Keratinocyte (primary cell): ENCODE data around the gene OSBPL5. TPM values are rescaled to one million over a fixed set of nuclear protein-coding genes. Genes with fewer than 3 reads are reported as not detected.
A peak's percentile ranks its signal among the peaks of the same experiment; 100 is the strongest.

Experiments used
- DNase-seq: peaks from one replicate; pipeline ENCODE4 v3.0.0-alpha.2; 2011; ENCODE audit warnings: low read depth, missing footprints, low spot score
- FAIRE-seq: peaks from 2 replicates; lab custom pipeline; 2011; peaks lifted over from hg19 to GRCh38; lab: Jason Lieb, UNC
- H2AFZ ChIP-seq: 2 replicates; pipeline ENCODE4 v1.6.0; 2012; ENCODE audit warnings: low read length, control low read depth, inconsistent platforms; ENCODE audit not compliant: control insufficient read depth
- H3K27ac ChIP-seq: 2 replicates; pipeline ENCODE4 v1.5.1; 2011; ENCODE audit warnings: low read length; ENCODE audit not compliant: control insufficient read depth, insufficient read depth
- H3K27me3 ChIP-seq: 3 replicates; pipeline ENCODE4 v1.6.0; 2011; ENCODE audit warnings: low read length; ENCODE audit not compliant: control insufficient read depth, insufficient read depth; ENCODE audit errors: extremely low read depth
- H3K36me3 ChIP-seq, 2 experiments: 2 replicates in 1 of 2; 3 replicates in 1 of 2; pipeline ENCODE4 v1.5.1; 2011; ENCODE audit warnings: low read length in 2 of 2, mild to moderate bottlenecking in 1 of 2; ENCODE audit not compliant: control insufficient read depth in 2 of 2, insufficient read depth in 2 of 2; ENCODE audit errors: extremely low read depth in 1 of 2
- H3K4me1 ChIP-seq: 3 replicates; pipeline ENCODE4 v1.5.1; 2011; ENCODE audit warnings: low read length; ENCODE audit not compliant: control insufficient read depth, insufficient read depth; ENCODE audit errors: extremely low read depth
- H3K4me2 ChIP-seq: 3 replicates; pipeline ENCODE4 v1.6.0; 2011; ENCODE audit warnings: low read depth, low read length; ENCODE audit not compliant: control insufficient read depth, insufficient read depth; ENCODE audit errors: extremely low read depth
- H3K4me3 ChIP-seq, 3 experiments: fragments of 200-600 bp in 1 of 3; sonication (generic) in 1 of 3; 2 replicates in 2 of 3; 3 replicates in 1 of 3; pipeline ENCODE4 v1.5.1; 2011 to 2016; ENCODE audit warnings: low read length in 3 of 3, mild to moderate bottlenecking in 3 of 3, control low read depth in 2 of 3, inconsistent platforms in 1 of 3, low read depth in 1 of 3, mixed read lengths in 1 of 3, mixed run types in 1 of 3, moderate library complexity in 1 of 3; ENCODE audit not compliant: control insufficient read depth in 2 of 3, insufficient read depth in 2 of 3; ENCODE audit errors: extremely low read depth in 1 of 3
- H3K79me2 ChIP-seq: 2 replicates; pipeline ENCODE4 v1.6.0; 2012; ENCODE audit warnings: low read length; ENCODE audit not compliant: control insufficient read depth, insufficient read depth
- H3K9ac ChIP-seq: 3 replicates; pipeline ENCODE4 v1.6.0; 2011; ENCODE audit warnings: low read length; ENCODE audit not compliant: control insufficient read depth, insufficient read depth; ENCODE audit errors: extremely low read depth
- H3K9me1 ChIP-seq: 3 replicates; pipeline ENCODE4 v1.6.0; 2011; ENCODE audit warnings: low read length; ENCODE audit not compliant: control insufficient read depth, insufficient read depth; ENCODE audit errors: extremely low read depth
- H3K9me3 ChIP-seq: 2 replicates; pipeline ENCODE4 v1.5.1; 2012; ENCODE audit warnings: low read depth, low read length; ENCODE audit not compliant: control insufficient read depth
- H4K20me1 ChIP-seq: 3 replicates; pipeline ENCODE4 v1.6.0; 2011; ENCODE audit warnings: low read length; ENCODE audit not compliant: control insufficient read depth, insufficient read depth; ENCODE audit errors: extremely low read depth
- EZH2 ChIP-seq: IDR thresholded peaks from one replicate; pipeline ENCODE4 v1.6.1; 2012; ENCODE audit warnings: inconsistent platforms, mild to moderate bottlenecking, low read length, moderate library complexity
- dilution Hi-C: fragments of 300-500 bp; cut with MboI; formaldehyde crosslinking; loops from one replicate; pipeline ENCODE4 v1.7.0; 2020; ENCODE audit warnings: low sequenced_read_pairs; ENCODE audit not compliant: extremely low pct_ligation_motif_present
- polyA plus RNA-seq, 5 experiments: library from polyadenylated mRNA; depleted of rRNA in 3 of 5; stranded (reverse) in 3 of 5; stranded (forward) in 1 of 5; unstranded in 1 of 5; fragments of >200 nt; gene quantifications; 1 replicate in 1 of 5; 2 replicates in 3 of 5; 3 replicates in 1 of 5; pipeline versions ENCODE4 v1.2.1 to v1.2.3, GENCODE V29; 2011 to 2012; ENCODE audit warnings: missing spikeins in 2 of 5, low read depth in 1 of 5, low replicate concordance in 1 of 5
- TF ChIP-seq, protein P1 (sequence below), 3 experiments: IDR thresholded peaks in 1 of 3; conservative IDR thresholded peaks in 1 of 3; optimal IDR thresholded peaks in 1 of 3; 2 replicates in 2 of 3; 3 replicates in 1 of 3; pipeline versions ENCODE3 to v1.5.1; 2011; ENCODE audit warnings: low read length in 3 of 3, mild to moderate bottlenecking in 3 of 3, moderate library complexity in 2 of 3, control low read depth in 1 of 3, inconsistent platforms in 1 of 3; ENCODE audit not compliant: insufficient read depth in 2 of 3; ENCODE audit errors: extremely low read depth in 1 of 3

OSBPL5 gene
- polyA plus RNA-seq, 1 donor (not counting 4 experiments of a cell fraction or from before 2014, with no cell fraction given) = 3.0 TPM

DNA sequence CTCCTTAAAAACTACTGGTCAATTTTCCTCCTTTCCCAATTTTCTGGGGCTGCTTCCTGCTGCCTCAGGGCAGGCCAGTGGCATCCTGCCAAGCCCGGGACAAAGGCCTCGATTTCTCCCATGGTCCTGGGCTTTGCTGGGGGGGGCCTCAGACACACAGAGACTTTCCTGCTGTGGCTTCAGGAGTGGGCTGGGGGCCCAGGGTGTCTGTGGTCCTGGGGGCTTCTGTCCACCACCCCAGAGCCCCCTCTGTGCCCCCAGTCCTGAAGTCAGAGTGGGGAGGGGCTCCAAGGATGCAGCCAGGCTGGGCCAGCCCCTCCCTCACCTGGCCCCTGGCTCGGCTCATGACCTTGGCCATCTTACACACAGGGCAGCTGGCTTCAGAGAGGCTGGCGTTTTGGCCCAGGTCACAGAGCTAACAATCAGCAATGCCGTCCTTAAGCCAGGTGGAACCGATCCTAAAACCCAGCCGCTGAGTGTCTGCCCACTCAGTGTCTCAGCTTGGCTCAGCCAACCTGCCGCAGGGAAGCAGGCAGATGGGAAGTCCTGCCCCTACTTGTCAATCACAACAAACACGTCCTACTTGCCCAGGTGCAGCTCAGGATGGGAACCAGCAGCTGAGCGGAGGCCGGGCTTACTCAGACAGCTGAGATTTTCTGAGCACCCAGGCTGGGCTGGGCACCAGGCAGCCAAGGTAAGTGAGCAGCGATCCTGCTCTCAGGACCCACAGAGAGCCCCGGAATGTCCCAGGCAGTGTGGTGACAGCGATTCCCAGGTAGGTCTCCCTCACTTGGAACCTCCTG is 34.6 kb downstream of the OSBPL5 start:
- H3K36me3 ChIP-seq = no peaks in the 10 kb centered on the region
- H4K20me1 ChIP-seq = peaks cover 8% of the 10 kb centered on the region
- no peaks in the 10 kb centered on the region for H3K27me3 ChIP-seq
- no peaks in the 10 kb centered on the region for H3K79me2 ChIP-seq
- DNase-seq (peak; percentile 84), FAIRE-seq (peak; percentile 99)
- no peaks in the 10 kb centered on the region for H3K9me1 ChIP-seq
- no peak overlapping the region for H2AFZ ChIP-seq
- dilution Hi-C loops = no loop called here
- no peak overlapping the region for H3K9ac ChIP-seq
- peak overlapping the region; percentile 13 for H3K27ac ChIP-seq
- TF ChIP-seq, protein P1, sequence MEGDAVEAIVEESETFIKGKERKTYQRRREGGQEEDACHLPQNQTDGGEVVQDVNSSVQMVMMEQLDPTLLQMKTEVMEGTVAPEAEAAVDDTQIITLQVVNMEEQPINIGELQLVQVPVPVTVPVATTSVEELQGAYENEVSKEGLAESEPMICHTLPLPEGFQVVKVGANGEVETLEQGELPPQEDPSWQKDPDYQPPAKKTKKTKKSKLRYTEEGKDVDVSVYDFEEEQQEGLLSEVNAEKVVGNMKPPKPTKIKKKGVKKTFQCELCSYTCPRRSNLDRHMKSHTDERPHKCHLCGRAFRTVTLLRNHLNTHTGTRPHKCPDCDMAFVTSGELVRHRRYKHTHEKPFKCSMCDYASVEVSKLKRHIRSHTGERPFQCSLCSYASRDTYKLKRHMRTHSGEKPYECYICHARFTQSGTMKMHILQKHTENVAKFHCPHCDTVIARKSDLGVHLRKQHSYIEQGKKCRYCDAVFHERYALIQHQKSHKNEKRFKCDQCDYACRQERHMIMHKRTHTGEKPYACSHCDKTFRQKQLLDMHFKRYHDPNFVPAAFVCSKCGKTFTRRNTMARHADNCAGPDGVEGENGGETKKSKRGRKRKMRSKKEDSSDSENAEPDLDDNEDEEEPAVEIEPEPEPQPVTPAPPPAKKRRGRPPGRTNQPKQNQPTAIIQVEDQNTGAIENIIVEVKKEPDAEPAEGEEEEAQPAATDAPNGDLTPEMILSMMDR (optimal IDR thresholded peaks at IDR 0.05 in 1 of 3, IDR thresholded peaks at IDR 0.05 in 1 of 3, conservative IDR thresholded peaks at IDR 0.05 in 1 of 3; ENCODE audit: extremely low read depth in 1 of 3, insufficient read depth in 2 of 3, low read length in 3 of 3) = no peak
- no peak for TF ChIP-seq EZH2
- no peak overlapping the region for H3K4me3 ChIP-seq
- no peaks in the 10 kb centered on the region for H3K9me3 ChIP-seq
- H3K4me1 ChIP-seq = peaks cover 13% of the 10 kb centered on the region
- peak overlapping the region; percentile 61 for H3K4me2 ChIP-seq

DNA sequence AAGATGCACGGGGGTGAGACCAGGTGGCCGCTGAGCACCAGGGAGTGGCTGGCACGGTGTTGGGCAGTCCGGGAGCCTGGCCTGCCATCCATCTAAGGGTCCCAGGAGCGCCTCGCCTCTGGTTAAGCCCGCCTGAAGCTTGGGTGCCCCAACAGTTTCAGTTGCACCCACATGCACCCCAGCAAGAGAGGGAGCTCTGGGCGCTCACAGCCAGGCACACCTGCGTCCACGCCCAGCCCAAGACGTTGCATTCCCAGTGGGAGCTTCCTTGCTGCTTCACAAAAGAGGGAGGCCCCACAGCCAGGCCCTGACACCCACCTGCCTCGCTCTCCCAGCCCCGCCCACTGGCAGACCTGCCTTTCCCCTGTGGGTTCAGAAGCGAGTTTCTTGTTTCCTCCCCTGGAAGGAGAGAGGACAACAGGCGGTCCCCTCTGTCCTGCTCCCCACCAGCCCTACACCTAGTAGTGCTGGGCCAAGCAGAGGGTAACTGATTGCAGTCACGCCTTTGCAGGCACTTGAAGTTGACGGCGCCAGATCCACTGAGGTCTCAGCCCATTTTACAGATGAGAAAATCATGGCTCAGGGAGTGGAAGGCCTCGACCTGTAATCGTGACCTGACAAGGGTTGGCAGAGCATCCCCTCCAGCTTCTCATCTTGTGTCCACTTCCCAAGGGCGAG is 35.4 kb downstream of the OSBPL5 start:
- Histone ChIP-seq H3K4me2 (no peak overlapping the region), H4K20me1 (peaks cover 10% of the 10 kb centered on the region), H3K79me2 (no peaks in the 10 kb centered on the region), H2AFZ (no peak overlapping the region), H3K4me1 (peaks cover 16% of the 10 kb centered on the region), H3K9me1 (no peaks in the 10 kb centered on the region), H3K36me3 (no peaks in the 10 kb centered on the region), H3K27ac (no peak overlapping the region), H3K27me3 (no peaks in the 10 kb centered on the region), H3K9me3 (no peaks in the 10 kb centered on the region), H3K9ac (no peak overlapping the region), H3K4me3 (no peak overlapping the region)
- no peak for DNase-seq
- FAIRE-seq = no peak
- TF ChIP-seq, protein P1 (optimal IDR thresholded peaks at IDR 0.05 in 1 of 3, IDR thresholded peaks at IDR 0.05 in 1 of 3, conservative IDR thresholded peaks at IDR 0.05 in 1 of 3; ENCODE audit: extremely low read depth in 1 of 3, insufficient read depth in 2 of 3, low read length in 3 of 3) = no peak
- no peak for TF ChIP-seq EZH2
- dilution Hi-C loops = no loop called here
